ENCODE data around the gene PI16. TPM values are rescaled to one million over a fixed set of nuclear protein-coding genes. Genes with fewer than 3 reads are reported as not detected.
A peak's percentile ranks its signal among the peaks of the same experiment; 100 is the strongest.
"Not testable (repeated sequence)": the region's sequence is repeated elsewhere in the genome, so short reads cannot be mapped to it uniquely, and the experiment has no call there.

Gene PI16
- total RNA-seq, 1 experiment from 2014 or later = 0.83 TPM

DNA sequence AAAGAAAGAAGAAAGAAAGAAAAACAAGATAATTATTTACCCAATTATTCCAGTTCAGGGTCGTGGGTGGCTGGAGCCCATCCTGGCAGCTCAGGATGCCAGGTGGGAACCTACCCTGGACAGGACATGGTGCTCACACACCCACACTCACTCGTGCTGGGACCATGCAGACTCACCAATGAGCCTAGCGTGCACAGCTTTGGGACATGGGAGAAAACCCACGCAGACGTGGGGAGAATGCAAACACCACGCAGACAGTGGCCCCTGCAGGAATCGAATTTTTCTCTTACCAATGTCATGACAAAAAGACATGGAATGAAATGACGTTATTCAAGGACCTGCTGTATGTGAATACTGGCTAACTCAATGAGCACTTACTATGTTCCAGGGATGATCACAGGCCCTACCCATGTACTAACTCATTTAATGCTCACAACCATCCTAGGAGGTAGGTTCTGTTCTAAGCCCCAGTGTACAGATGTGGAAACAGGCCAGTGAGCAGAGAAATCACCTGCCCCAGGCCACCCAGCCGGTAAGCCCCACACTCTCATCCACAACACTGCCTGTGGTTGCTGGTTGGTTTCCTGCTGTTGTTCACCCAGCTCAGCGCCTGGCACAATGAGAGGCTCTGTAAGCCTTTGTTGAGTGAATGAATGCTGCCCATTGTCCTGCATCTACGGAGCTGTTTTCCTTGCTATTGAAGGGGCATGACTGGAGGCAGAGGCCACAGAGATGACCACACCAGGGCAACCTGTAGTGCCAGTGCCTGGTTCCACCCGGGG is 6.8 kb upstream of the PI16 start:
- intact Hi-C loops (cut with micrococcal nuclease; ENCODE audit: unreplicated experiment) = loop anchor here (2.0 kb wide), 1 partner anchor 37 kb away; no protein-coding TSS in a partner anchor
- TF ChIP-seq EZH2 (IDR thresholded peaks at IDR 0.05; ENCODE audit: low read depth) = no peak
- TF ChIP-seq CTCF (conservative IDR thresholded peaks at IDR 0.05) = no peak
- Histone ChIP-seq H3K36me3 (ENCODE audit: low read depth) (no peaks in the 10 kb centered on the region), H3K4me2 (peak overlapping the region; percentile 10; the same call in 1 of the 2 replicates), H2AFZ (no peak overlapping the region), H4K20me1 (ENCODE audit: insufficient read depth) (no peaks in the 10 kb centered on the region), H3K9me3 (ENCODE audit: insufficient read depth, low read depth) (no peaks in the 10 kb centered on the region), H3K9me2 (ENCODE audit: insufficient read depth) (no peaks in the 10 kb centered on the region), H3K27ac (no peak overlapping the region), H3K4me1 (replicated peaks; ENCODE audit: insufficient read depth) (peaks cover 35% of the 10 kb centered on the region), H3F3A (ENCODE audit: insufficient read depth, low read depth) (peaks cover 23% of the 10 kb centered on the region; the same call in 1 of the 2 replicates), H3K27me3 (ENCODE audit: insufficient read depth, low read depth) (no peaks in the 10 kb centered on the region), H3K4me3 (no peak overlapping the region), H3K79me2 (ENCODE audit: low read depth) (no peaks in the 10 kb centered on the region)
- no peak for DNase-seq
- CTCF ChIA-PET = interaction anchor here (0.6 kb wide), 2 partner anchors 47 to 377 kb away, joined by 6 to 9 read pairs; no protein-coding TSS in a partner anchor
- no TSS peak for BruUV-seq (replicated peaks)
- POLR2A ChIA-PET (ENCODE audit: unreplicated experiment) = no interaction called here

- H3K9me2 ChIP-seq (ENCODE audit: insufficient read depth); H3K36me3 ChIP-seq (ENCODE audit: low read depth); H2AFZ ChIP-seq; H3K27me3 ChIP-seq (ENCODE audit: insufficient read depth, low read depth); BruUV-seq (replicated peaks); H3K4me3 ChIP-seq; H3K79me2 ChIP-seq (ENCODE audit: low read depth); H3K9me3 ChIP-seq (ENCODE audit: insufficient read depth, low read depth); H4K20me1 ChIP-seq (ENCODE audit: insufficient read depth): not testable (repeated sequence)
- POLR2A ChIA-PET (ENCODE audit: unreplicated experiment) = interaction anchor here (1.2 kb wide), 1 partner anchor 11 kb away, joined by 3 read pairs; no protein-coding TSS in a partner anchor
- peak in 1 of 2 experiments; percentile 35 for DNase-seq
- Histone ChIP-seq H3K4me1 (replicated peaks; ENCODE audit: insufficient read depth) (peaks cover 35% of the 10 kb centered on the region), H3F3A (ENCODE audit: insufficient read depth, low read depth) (peaks cover 23% of the 10 kb centered on the region; the same call in 1 of the 2 replicates), H3K27ac (peak overlapping the region; percentile 79), H3K4me2 (peak overlapping the region; percentile 58)
- CTCF ChIA-PET = interaction anchor here (0.6 kb wide), 1 partner anchor 35 kb away, joined by 13 read pairs; no protein-coding TSS in a partner anchor
- intact Hi-C loops (cut with micrococcal nuclease; ENCODE audit: unreplicated experiment) = loop anchor here (2.0 kb wide), 1 partner anchor 36 kb away; no protein-coding TSS in a partner anchor
Measured at GRCh38 chr6:36949076-36949475, 5.5 kb upstream of the PI16 start.

GRCh38 chr6:36949636-36950035 is 4.9 kb upstream of the PI16 start:
- H3K4me1 ChIP-seq (replicated peaks; ENCODE audit: insufficient read depth) = peaks cover 35% of the 10 kb centered on the region
- no peaks in the 10 kb centered on the region for H3K36me3 ChIP-seq (ENCODE audit: low read depth)
- peak overlapping the region; percentile 58 for H3K4me2 ChIP-seq
- H4K20me1 ChIP-seq (ENCODE audit: insufficient read depth) = no peaks in the 10 kb centered on the region
- no peaks in the 10 kb centered on the region for H3K9me3 ChIP-seq (ENCODE audit: insufficient read depth, low read depth)
- no peaks in the 10 kb centered on the region for H3K79me2 ChIP-seq (ENCODE audit: low read depth)
- H3K9me2 ChIP-seq (ENCODE audit: insufficient read depth) = no peaks in the 10 kb centered on the region
- ChIA-PET CTCF (interaction anchor here (0.6 kb wide), 3 partner anchors 36 to 261 kb away, joined by 4 to 13 read pairs (median 4); no protein-coding TSS in a partner anchor), POLR2A (ENCODE audit: unreplicated experiment) (interaction anchor here (1.2 kb wide), 1 partner anchor 11 kb away, joined by 3 read pairs; no protein-coding TSS in a partner anchor)
- TSS peak; percentile 51 for BruUV-seq (replicated peaks)
- peak overlapping the region; percentile 79 for H3K27ac ChIP-seq
- peaks cover 23% of the 10 kb centered on the region; the same call in 1 of the 2 replicates for H3F3A ChIP-seq (ENCODE audit: insufficient read depth, low read depth)
- H3K4me3 ChIP-seq = no peak overlapping the region
- intact Hi-C loops (cut with micrococcal nuclease; ENCODE audit: unreplicated experiment) = loop anchor here (2.0 kb wide), 1 partner anchor 35 kb away; no protein-coding TSS in a partner anchor
- H3K27me3 ChIP-seq (ENCODE audit: insufficient read depth, low read depth) = no peaks in the 10 kb centered on the region
- H2AFZ ChIP-seq = no peak overlapping the region; the same call in 1 of the 2 replicates
- DNase-seq = peak in 1 of 2 experiments; percentile 68
- no peak for TF ChIP-seq CTCF (conservative IDR thresholded peaks at IDR 0.05)
- TF ChIP-seq EZH2 (IDR thresholded peaks at IDR 0.05; ENCODE audit: low read depth) = no peak
